Measurements from ENCODE around the gene SLC25A38.

Gene SLC25A38

DNA sequence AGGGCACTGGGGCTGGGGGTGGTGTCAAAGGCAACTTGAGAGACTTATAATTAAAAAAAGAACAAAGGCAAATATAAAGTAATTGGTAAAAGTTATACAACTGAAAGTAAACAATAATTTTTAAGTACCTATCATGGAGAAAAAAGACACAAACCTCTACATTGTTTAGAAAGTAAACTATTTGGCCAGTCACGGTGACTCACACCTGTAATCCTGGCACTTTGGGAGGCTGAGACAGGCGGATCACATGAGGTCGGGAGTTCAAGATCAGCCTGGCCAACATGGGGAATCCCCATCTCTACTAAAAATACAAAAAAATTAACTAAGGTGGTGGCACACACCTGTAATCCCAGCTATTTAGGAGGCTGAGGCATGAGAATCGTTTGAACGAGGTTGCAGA, 49.2 kb downstream of the SLC25A38 start:
- Histone ChIP-seq H3K27ac (ENCODE audit: insufficient read depth in 1 of 2, low read depth in 1 of 2, low read length in 2 of 2, poor library complexity in 1 of 2, severe bottlenecking in 2 of 2) (no peak overlapping the region), H3K36me3 (ENCODE audit: control insufficient read depth in 4 of 4, insufficient read depth in 4 of 4, low read length in 3 of 4) (no peaks in the 10 kb centered on the region), H3K9me3 (ENCODE audit: control extremely low read depth in 1 of 5, control insufficient read depth in 4 of 5, insufficient read depth in 2 of 5, low read depth in 1 of 5, low read length in 4 of 5) (no peaks in the 10 kb centered on the region), H3K4me3 (ENCODE audit: control insufficient read depth in 1 of 7, extremely low read depth in 1 of 7, insufficient read depth in 4 of 7, low read depth in 2 of 7, low read length in 6 of 7) (no peak overlapping the region), H3K4me1 (ENCODE audit: control extremely low read depth in 1 of 4, control insufficient read depth in 4 of 4, insufficient read depth in 4 of 4, low read length in 3 of 4) (peaks cover 0 to 4% (median 2%) of the 10 kb centered on the region in 4 experiments), H3K27me3 (replicated peaks in 2 of 5; ENCODE audit: control insufficient read depth in 4 of 5, insufficient read depth in 5 of 5, low read length in 4 of 5) (no peaks in the 10 kb centered on the region)
- no peak for DNase-seq
- WGBS (ENCODE audit: insufficient coverage): 100% methylated on average over 3 of the region's 5 CpGs
- CTCF ChIA-PET: no interaction called here
- POLR2A ChIA-PET: no interaction called here

DNA sequence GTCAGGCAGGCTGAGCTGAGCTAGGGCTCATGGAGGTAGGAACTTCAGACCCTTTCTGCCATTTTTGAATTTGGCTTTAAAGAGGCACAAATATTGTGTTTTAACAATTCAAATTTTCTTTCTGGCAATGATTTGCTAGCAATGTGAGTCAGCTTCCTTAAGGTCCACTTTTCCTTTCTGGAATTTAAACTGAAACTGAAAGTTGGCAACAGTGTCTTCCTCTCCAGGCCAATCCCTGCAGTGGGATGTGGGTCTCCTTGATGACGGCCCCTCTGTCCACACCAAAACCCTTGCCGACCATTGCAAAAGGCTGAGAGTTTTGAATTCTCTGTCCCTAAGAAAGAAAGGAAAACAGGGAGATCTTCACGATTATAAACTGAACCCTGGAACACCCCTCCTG, 50.5 kb downstream of the SLC25A38 start:
- POLR2A ChIA-PET: no interaction called here
- H3K9me3 ChIP-seq (ENCODE audit: control extremely low read depth in 1 of 5, control insufficient read depth in 4 of 5, insufficient read depth in 2 of 5, low read depth in 1 of 5, low read length in 4 of 5): no peaks in the 10 kb centered on the region
- no peaks in the 10 kb centered on the region for H3K27me3 ChIP-seq (replicated peaks in 2 of 5; ENCODE audit: control insufficient read depth in 4 of 5, insufficient read depth in 5 of 5, low read length in 4 of 5)
- H3K4me3 ChIP-seq (ENCODE audit: control insufficient read depth in 1 of 7, extremely low read depth in 1 of 7, insufficient read depth in 4 of 7, low read depth in 2 of 7, low read length in 6 of 7): no peak overlapping the region
- H3K36me3 ChIP-seq (ENCODE audit: control insufficient read depth in 4 of 4, insufficient read depth in 4 of 4, low read length in 3 of 4): no peaks in the 10 kb centered on the region
- H3K27ac ChIP-seq (ENCODE audit: insufficient read depth in 1 of 2, low read depth in 1 of 2, low read length in 2 of 2, poor library complexity in 1 of 2, severe bottlenecking in 2 of 2): no peak overlapping the region
- CTCF ChIA-PET: interaction anchor here (0.8 to 2.2 kb wide), 3 partner anchors 12 to 14 kb away, joined by 3 to 6 read pairs (median 3); no protein-coding TSS in a partner anchor
- WGBS (ENCODE audit: insufficient coverage): 94% methylated on average over 3 of the region's 3 CpGs
- DNase-seq: no peak
- H3K4me1 ChIP-seq (ENCODE audit: control extremely low read depth in 1 of 4, control insufficient read depth in 4 of 4, insufficient read depth in 4 of 4, low read length in 3 of 4): peaks cover 0 to 4% (median 1%) of the 10 kb centered on the region in 4 experiments

DNA sequence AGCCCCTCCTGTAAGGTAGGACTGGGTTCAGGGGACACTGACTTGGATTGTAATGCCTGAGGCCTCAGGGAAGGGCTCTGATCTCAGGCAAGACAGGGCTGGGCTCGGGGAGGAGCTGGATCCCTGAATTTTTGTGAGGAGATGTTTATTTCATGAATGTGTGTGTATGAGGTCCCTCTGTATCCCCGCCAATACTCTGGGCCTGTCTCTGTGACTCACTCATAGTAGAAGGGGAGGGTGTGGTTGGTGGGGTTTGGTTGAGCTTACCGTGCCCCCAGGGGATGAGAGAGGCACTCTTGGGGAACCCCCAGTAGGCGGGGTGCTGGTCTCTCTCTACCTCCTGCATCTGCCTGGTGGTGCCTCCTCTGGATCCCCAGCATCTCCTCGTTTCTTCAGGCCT, 51.4 kb downstream of the SLC25A38 start:
- H3K27me3 ChIP-seq (replicated peaks in 2 of 5; ENCODE audit: control insufficient read depth in 4 of 5, insufficient read depth in 5 of 5, low read length in 4 of 5): no peaks in the 10 kb centered on the region
- peak in 1 of 3 donors; percentile 24 for DNase-seq
- ChIA-PET CTCF (interaction anchor here (1.3 to 2.2 kb wide), 2 partner anchors 13 to 14 kb away, joined by 3 to 6 read pairs; no protein-coding TSS in a partner anchor), POLR2A (no interaction called here)
- WGBS (ENCODE audit: insufficient coverage): 90% methylated on average over 2 of the region's 5 CpGs
- no peak overlapping the region for H3K27ac ChIP-seq (ENCODE audit: insufficient read depth in 1 of 2, low read depth in 1 of 2, low read length in 2 of 2, poor library complexity in 1 of 2, severe bottlenecking in 2 of 2)
- H3K9me3 ChIP-seq (ENCODE audit: control extremely low read depth in 1 of 5, control insufficient read depth in 4 of 5, insufficient read depth in 2 of 5, low read depth in 1 of 5, low read length in 4 of 5): no peaks in the 10 kb centered on the region
- no peaks in the 10 kb centered on the region for H3K4me1 ChIP-seq (ENCODE audit: control extremely low read depth in 1 of 4, control insufficient read depth in 4 of 4, insufficient read depth in 4 of 4, low read length in 3 of 4)
- no peaks in the 10 kb centered on the region for H3K36me3 ChIP-seq (ENCODE audit: control insufficient read depth in 4 of 4, insufficient read depth in 4 of 4, low read length in 3 of 4)
- no peak overlapping the region for H3K4me3 ChIP-seq (ENCODE audit: control insufficient read depth in 1 of 7, extremely low read depth in 1 of 7, insufficient read depth in 4 of 7, low read depth in 2 of 7, low read length in 6 of 7)

DNA sequence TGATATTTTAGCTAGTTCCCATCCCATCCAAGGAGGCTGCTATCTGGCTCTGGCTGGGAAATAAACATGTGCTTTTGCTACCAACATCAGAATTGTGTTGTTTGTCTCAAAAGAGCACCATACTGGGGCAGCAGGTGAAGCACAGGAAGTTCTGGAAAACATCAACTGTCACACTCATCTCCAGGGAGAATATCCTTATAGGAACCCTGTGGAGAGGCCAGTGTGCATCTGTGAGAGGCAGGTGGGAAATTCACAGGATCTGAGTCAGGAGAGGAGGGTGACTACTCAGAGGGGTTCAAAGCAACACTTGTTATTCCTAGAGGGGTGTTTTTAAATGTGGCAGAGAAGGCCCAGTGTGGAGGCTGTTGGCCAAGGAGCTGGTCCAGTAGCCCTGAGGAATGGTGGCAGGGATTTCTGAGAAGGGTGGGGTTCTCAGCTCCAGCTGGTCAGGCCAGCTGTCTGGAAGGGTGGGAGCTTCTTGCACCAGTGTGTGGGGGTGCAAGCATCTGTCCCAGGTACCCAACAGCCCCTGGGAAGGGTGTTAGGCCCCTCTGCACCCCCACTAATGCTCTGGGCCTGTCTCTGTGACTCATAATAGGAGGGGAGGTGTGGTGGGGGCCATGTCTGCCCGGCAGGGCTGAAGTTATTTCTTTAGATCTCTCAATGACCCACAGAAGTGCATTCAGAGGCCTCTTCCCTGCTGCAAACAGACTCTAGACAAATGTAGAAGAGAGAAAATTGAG, 52.0 kb downstream of the SLC25A38 start:
- POLR2A ChIA-PET: no interaction called here
- Histone ChIP-seq H3K4me1 (ENCODE audit: control extremely low read depth in 1 of 4, control insufficient read depth in 4 of 4, insufficient read depth in 4 of 4, low read length in 3 of 4) (no peaks in the 10 kb centered on the region), H3K36me3 (ENCODE audit: control insufficient read depth in 4 of 4, insufficient read depth in 4 of 4, low read length in 3 of 4) (no peaks in the 10 kb centered on the region), H3K27ac (ENCODE audit: insufficient read depth in 1 of 2, low read depth in 1 of 2, low read length in 2 of 2, poor library complexity in 1 of 2, severe bottlenecking in 2 of 2) (no peak overlapping the region), H3K9me3 (ENCODE audit: control extremely low read depth in 1 of 5, control insufficient read depth in 4 of 5, insufficient read depth in 2 of 5, low read depth in 1 of 5, low read length in 4 of 5) (no peaks in the 10 kb centered on the region), H3K27me3 (replicated peaks in 2 of 5; ENCODE audit: control insufficient read depth in 4 of 5, insufficient read depth in 5 of 5, low read length in 4 of 5) (no peaks in the 10 kb centered on the region), H3K4me3 (ENCODE audit: control insufficient read depth in 1 of 7, extremely low read depth in 1 of 7, insufficient read depth in 4 of 7, low read depth in 2 of 7, low read length in 6 of 7) (no peak overlapping the region)
- no peak for DNase-seq
- 100% methylated on average over 1 of the region's 1 CpG for WGBS (ENCODE audit: insufficient coverage)
- CTCF ChIA-PET: interaction anchor here (2.2 kb wide), 1 partner anchor 13 kb away, joined by 6 read pairs; no protein-coding TSS in a partner anchor

DNA sequence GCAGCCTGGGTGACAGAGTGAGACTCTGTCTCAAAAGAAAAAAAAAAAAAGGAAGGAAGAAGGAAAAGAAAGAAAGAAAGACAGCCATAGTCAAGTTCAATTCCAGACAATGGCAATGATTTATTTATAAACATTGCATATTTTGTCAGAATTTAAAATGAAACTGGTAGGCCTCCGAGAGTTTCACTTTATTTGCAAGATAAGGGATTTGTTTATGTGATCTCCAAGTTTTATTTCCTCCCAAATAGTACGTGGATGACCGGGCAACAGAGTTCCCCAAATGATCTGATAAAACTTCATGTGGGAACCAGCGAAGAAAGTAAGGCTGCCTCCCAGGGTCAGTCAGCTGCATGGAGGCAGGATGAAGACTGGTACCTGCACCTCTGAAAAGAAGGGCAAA, 55.7 kb downstream of the SLC25A38 start:
- Histone ChIP-seq H3K36me3 (ENCODE audit: control insufficient read depth in 4 of 4, insufficient read depth in 4 of 4, low read length in 3 of 4) (no peaks in the 10 kb centered on the region), H3K27me3 (replicated peaks in 2 of 5; ENCODE audit: control insufficient read depth in 4 of 5, insufficient read depth in 5 of 5, low read length in 4 of 5) (no peaks in the 10 kb centered on the region), H3K27ac (ENCODE audit: insufficient read depth in 1 of 2, low read depth in 1 of 2, low read length in 2 of 2, poor library complexity in 1 of 2, severe bottlenecking in 2 of 2) (no peak overlapping the region), H3K4me1 (ENCODE audit: control extremely low read depth in 1 of 4, control insufficient read depth in 4 of 4, insufficient read depth in 4 of 4, low read length in 3 of 4) (no peaks in the 10 kb centered on the region), H3K4me3 (ENCODE audit: control insufficient read depth in 1 of 7, extremely low read depth in 1 of 7, insufficient read depth in 4 of 7, low read depth in 2 of 7, low read length in 6 of 7) (no peak overlapping the region), H3K9me3 (ENCODE audit: control extremely low read depth in 1 of 5, control insufficient read depth in 4 of 5, insufficient read depth in 2 of 5, low read depth in 1 of 5, low read length in 4 of 5) (no peaks in the 10 kb centered on the region)
- DNase-seq: no peak
- ChIA-PET CTCF (interaction anchor here (1.1 kb wide), 2 partner anchors 8 to 9 kb away, joined by 3 read pairs; no protein-coding TSS in a partner anchor), POLR2A (no interaction called here)
- 87% methylated on average over 4 of the region's 4 CpGs for WGBS (ENCODE audit: insufficient coverage)

DNA sequence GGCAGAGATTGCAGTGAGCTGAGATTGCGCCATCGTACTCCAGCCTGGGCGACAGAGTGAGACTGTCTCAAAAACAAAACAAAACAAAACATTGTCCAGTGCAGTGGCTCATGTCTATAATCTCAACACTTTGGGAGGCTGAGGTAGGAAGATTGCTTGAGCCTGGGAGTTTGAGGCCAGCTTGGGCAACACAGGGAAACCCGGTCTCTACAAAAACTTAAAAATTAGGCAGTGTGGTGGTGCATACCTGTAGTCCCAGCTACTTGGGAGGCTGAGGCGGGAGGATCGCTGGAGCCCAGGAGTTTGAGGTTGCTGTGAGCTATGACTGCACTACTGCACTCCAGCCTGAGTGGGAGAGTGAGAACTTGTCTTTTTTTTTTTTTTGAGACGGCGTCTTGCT, 57.1 kb downstream of the SLC25A38 start:
- H3K9me3 ChIP-seq (ENCODE audit: control extremely low read depth in 1 of 5, control insufficient read depth in 4 of 5, insufficient read depth in 2 of 5, low read depth in 1 of 5, low read length in 4 of 5): no peaks in the 10 kb centered on the region
- no peaks in the 10 kb centered on the region for H3K4me1 ChIP-seq (ENCODE audit: control extremely low read depth in 1 of 4, control insufficient read depth in 4 of 4, insufficient read depth in 4 of 4, low read length in 3 of 4)
- DNase-seq: no peak
- no peak overlapping the region for H3K27ac ChIP-seq (ENCODE audit: insufficient read depth in 1 of 2, low read depth in 1 of 2, low read length in 2 of 2, poor library complexity in 1 of 2, severe bottlenecking in 2 of 2)
- 90% methylated on average over 8 of the region's 8 CpGs for WGBS (ENCODE audit: insufficient coverage)
- ChIA-PET CTCF (interaction anchor here (1.0 to 1.1 kb wide), 2 partner anchors 18 to 37 kb away, joined by 3 read pairs; no protein-coding TSS in a partner anchor), POLR2A (no interaction called here)
- H3K36me3 ChIP-seq (ENCODE audit: control insufficient read depth in 4 of 4, insufficient read depth in 4 of 4, low read length in 3 of 4): no peaks in the 10 kb centered on the region
- H3K4me3 ChIP-seq (ENCODE audit: control insufficient read depth in 1 of 7, extremely low read depth in 1 of 7, insufficient read depth in 4 of 7, low read depth in 2 of 7, low read length in 6 of 7): no peak overlapping the region
- H3K27me3 ChIP-seq (replicated peaks in 2 of 5; ENCODE audit: control insufficient read depth in 4 of 5, insufficient read depth in 5 of 5, low read length in 4 of 5): no peaks in the 10 kb centered on the region

DNA sequence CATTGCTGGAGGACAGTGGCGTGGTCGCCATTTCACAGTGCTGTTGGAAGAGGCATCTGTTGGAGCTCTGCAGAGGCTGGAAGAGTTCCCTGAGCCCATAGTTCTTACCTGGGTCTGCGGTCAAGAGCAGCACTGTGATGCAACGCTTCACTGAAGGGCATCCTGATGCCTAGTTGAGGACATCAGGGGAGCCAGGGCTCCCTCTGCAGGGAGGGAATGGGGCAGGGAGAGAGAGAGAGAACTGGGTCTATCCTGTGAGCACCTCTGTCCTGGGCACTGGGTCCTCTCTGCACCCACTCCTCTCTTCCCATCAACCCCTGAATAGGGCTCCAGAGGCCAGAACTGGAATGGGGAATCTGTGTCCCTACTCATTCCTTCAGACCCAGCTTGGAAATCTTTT, 60.4 kb downstream of the SLC25A38 start:
- no peaks in the 10 kb centered on the region for H3K36me3 ChIP-seq (ENCODE audit: control insufficient read depth in 4 of 4, insufficient read depth in 4 of 4, low read length in 3 of 4)
- H3K9me3 ChIP-seq (ENCODE audit: control extremely low read depth in 1 of 5, control insufficient read depth in 4 of 5, insufficient read depth in 2 of 5, low read depth in 1 of 5, low read length in 4 of 5): no peaks in the 10 kb centered on the region
- 95% methylated on average over 4 of the region's 4 CpGs for WGBS (ENCODE audit: insufficient coverage)
- no peak for DNase-seq
- no peak overlapping the region for H3K27ac ChIP-seq (ENCODE audit: insufficient read depth in 1 of 2, low read depth in 1 of 2, low read length in 2 of 2, poor library complexity in 1 of 2, severe bottlenecking in 2 of 2)
- H3K27me3 ChIP-seq (replicated peaks in 2 of 5; ENCODE audit: control insufficient read depth in 4 of 5, insufficient read depth in 5 of 5, low read length in 4 of 5): no peaks in the 10 kb centered on the region
- no peak overlapping the region for H3K4me3 ChIP-seq (ENCODE audit: control insufficient read depth in 1 of 7, extremely low read depth in 1 of 7, insufficient read depth in 4 of 7, low read depth in 2 of 7, low read length in 6 of 7)
- POLR2A ChIA-PET: no interaction called here
- CTCF ChIA-PET: interaction anchor here (1.3 to 2.9 kb wide), 2 partner anchors 56 to 874 kb away, joined by 3 to 10 read pairs; no protein-coding TSS in a partner anchor
- H3K4me1 ChIP-seq (ENCODE audit: control extremely low read depth in 1 of 4, control insufficient read depth in 4 of 4, insufficient read depth in 4 of 4, low read length in 3 of 4): peaks cover 0 to 2% (median 0%) of the 10 kb centered on the region in 4 experiments
